Central memory CD4-positive, alpha-beta T cell (primary cell): ENCODE data around the gene RNU6-9.
A peak's percentile ranks its signal among the peaks of the same experiment; 100 is the strongest.

ENCODE experiments used
- DNase-seq: peaks from one replicate; pipeline ENCODE4 v3.0.0; 2022

RNU6-9 gene

GRCh38 chr19:919199-920050 lies 26.1 kb downstream of the RNU6-9 start:
- peak; percentile 41 for DNase-seq

GRCh38 chr19:920051-920864 lies 27.0 kb downstream of the RNU6-9 start:
- DNase-seq, result peak; percentile 66

- DNase-seq, result no peak
These were observed 31.3 kb downstream of the RNU6-9 start for GRCh38 chr19:924553-925086.

- no peak for DNase-seq
These were observed 31.8 kb downstream of the RNU6-9 start for GRCh38 chr19:925087-925525.

GRCh38 chr19:925526-926322 lies 32.4 kb downstream of the RNU6-9 start, which contains the start of gene ARID3A:
TSS of gene ARID3A (plus strand) at chr19:926035. CDS start at chr19:929529, 3,494 bp downstream.
- DNase-seq, result peak; percentile 74

GRCh38 chr19:926323-926588 lies 33.0 kb downstream of the RNU6-9 start:
- no peak for DNase-seq

- no peak for DNase-seq
These were observed 33.5 kb downstream of the RNU6-9 start for GRCh38 chr19:926589-927350.

- no peak for DNase-seq
These were observed 34.1 kb downstream of the RNU6-9 start for GRCh38 chr19:927351-927779.

- no peak for DNase-seq
These were observed 34.6 kb downstream of the RNU6-9 start for GRCh38 chr19:927780-928401.

- no peak for DNase-seq
These were observed 35.4 kb downstream of the RNU6-9 start for GRCh38 chr19:928471-929202.

GRCh38 chr19:929203-929890 lies 36.1 kb downstream of the RNU6-9 start:
- no peak for DNase-seq

- no peak for DNase-seq
These were observed 36.6 kb downstream of the RNU6-9 start for GRCh38 chr19:929891-930258.

- no peak for DNase-seq
These were observed 38.8 kb downstream of the RNU6-9 start for GRCh38 chr19:931860-932647.

GRCh38 chr19:932648-933552 lies 39.6 kb downstream of the RNU6-9 start:
- no peak for DNase-seq

- no peak for DNase-seq
These were observed 40.2 kb downstream of the RNU6-9 start for GRCh38 chr19:933553-933882.

- DNase-seq, result no peak
These were observed 41.0 kb downstream of the RNU6-9 start for GRCh38 chr19:934197-934840.

- no peak for DNase-seq
These were observed 41.7 kb downstream of the RNU6-9 start for GRCh38 chr19:934865-935479.

- DNase-seq, result no peak
These were observed 42.9 kb downstream of the RNU6-9 start for GRCh38 chr19:936175-936546.
